ENCODE measurements around the gene FFAR2. TPM values are rescaled to one million over a fixed set of nuclear protein-coding genes. Genes with fewer than 3 reads are reported as not detected.
"Not testable (repeated sequence)": the region's sequence is repeated elsewhere in the genome, so short reads cannot be mapped to it uniquely, and the experiment has no call there.

The FFAR2 gene
- total and polyA plus RNA-seq, 4 donors, result 0.25 to 0.84 (median 0.47) TPM

DNA sequence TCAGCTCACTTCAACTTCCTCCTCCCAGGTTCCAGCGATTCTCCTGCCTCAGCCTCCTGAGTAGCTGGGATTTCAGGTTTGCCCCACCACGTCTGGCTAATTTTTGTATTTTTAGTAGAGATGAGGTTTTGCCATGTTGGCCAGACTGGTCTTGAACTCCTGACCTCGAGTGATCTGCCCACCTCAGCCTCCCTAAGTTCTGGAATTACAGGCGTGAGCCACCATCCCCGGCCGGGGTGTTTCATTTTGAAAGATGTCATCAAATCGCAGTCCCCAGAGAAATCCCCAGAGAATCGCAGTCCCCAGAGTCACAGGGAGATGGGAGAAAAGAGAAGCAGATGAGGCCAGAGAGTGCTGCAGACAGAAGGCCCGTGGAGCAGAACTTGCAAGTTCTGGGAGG lies 46.6 kb upstream of the FFAR2 start:
- not testable (repeated sequence) for H3K9ac ChIP-seq (ENCODE audit: low read depth in 1 of 2, low read length in 2 of 2); H3K27me3 ChIP-seq (ENCODE audit: control insufficient read depth in 4 of 4, insufficient read depth in 4 of 4, low read length in 3 of 4); DNase-seq (ENCODE audit: low spot score)

DNA sequence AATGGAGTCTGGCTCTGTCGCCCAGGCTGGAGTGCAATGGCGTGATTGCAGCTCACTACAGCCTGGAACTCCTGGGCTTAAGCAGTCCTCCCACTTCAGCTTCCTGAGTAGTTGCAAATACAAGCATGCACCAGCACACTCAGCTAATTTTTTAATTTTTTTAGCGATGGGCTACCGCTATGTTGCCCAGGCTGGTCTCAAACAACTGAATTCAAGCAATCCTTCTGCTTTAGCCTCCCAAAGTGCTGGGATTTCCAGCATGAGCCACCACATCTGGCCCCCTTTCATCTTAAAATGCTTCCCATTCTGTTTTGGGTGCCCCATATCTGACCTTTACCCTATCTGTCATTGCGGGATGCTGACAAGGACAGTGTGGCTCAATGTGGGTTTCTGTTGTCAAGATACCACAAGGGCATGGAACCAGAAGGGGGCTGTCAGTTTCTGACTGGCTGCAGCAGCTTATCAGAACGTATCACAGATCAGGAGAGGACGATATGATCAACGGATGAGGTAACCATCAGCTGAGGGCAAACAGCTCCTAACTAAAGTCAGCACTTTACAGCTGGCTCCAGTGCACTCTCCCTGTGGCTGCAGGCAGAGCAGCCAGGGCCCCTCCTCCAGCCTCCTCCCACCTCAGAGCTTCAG lies 44.8 kb upstream of the FFAR2 start:
- no peak overlapping the region for H3K4me3 ChIP-seq (ENCODE audit: low read depth in 1 of 3, low read length in 3 of 3)
- no peak for DNase-seq (ENCODE audit: low spot score)
- H3K27me3 ChIP-seq (ENCODE audit: control insufficient read depth in 4 of 4, insufficient read depth in 4 of 4, low read length in 3 of 4), result peaks cover 0 to 2% (median 0%) of the 10 kb centered on the region in 4 donors
- H3K27ac ChIP-seq (ENCODE audit: low read depth in 1 of 2, low read length in 2 of 2), result no peak overlapping the region
- H3K4me1 ChIP-seq (ENCODE audit: control insufficient read depth in 4 of 4, insufficient read depth in 4 of 4, low read length in 3 of 4), result no peaks in the 10 kb centered on the region
- H3K9me3 ChIP-seq (ENCODE audit: control insufficient read depth in 4 of 4, low read length in 3 of 4), result no peaks in the 10 kb centered on the region
- no peak overlapping the region for H3K9ac ChIP-seq (ENCODE audit: low read depth in 1 of 2, low read length in 2 of 2)
- TF ChIP-seq FOXA2 (IDR thresholded peaks at IDR 0.05), result no peak
- no peak for TF ChIP-seq HNF4G (IDR thresholded peaks at IDR 0.05)
- no peak for TF ChIP-seq YY1 (IDR thresholded peaks at IDR 0.05)
- TF ChIP-seq RXRA (IDR thresholded peaks at IDR 0.05), result no peak
- no peak for TF ChIP-seq RAD21 (IDR thresholded peaks at IDR 0.05)
- TF ChIP-seq JUND (IDR thresholded peaks at IDR 0.05), result no peak
- TF ChIP-seq, protein P1, sequence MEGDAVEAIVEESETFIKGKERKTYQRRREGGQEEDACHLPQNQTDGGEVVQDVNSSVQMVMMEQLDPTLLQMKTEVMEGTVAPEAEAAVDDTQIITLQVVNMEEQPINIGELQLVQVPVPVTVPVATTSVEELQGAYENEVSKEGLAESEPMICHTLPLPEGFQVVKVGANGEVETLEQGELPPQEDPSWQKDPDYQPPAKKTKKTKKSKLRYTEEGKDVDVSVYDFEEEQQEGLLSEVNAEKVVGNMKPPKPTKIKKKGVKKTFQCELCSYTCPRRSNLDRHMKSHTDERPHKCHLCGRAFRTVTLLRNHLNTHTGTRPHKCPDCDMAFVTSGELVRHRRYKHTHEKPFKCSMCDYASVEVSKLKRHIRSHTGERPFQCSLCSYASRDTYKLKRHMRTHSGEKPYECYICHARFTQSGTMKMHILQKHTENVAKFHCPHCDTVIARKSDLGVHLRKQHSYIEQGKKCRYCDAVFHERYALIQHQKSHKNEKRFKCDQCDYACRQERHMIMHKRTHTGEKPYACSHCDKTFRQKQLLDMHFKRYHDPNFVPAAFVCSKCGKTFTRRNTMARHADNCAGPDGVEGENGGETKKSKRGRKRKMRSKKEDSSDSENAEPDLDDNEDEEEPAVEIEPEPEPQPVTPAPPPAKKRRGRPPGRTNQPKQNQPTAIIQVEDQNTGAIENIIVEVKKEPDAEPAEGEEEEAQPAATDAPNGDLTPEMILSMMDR (IDR thresholded peaks at IDR 0.05; ENCODE audit: low read depth, low read length, missing input control), result no peak
- TF ChIP-seq TAF1 (conservative IDR thresholded peaks at IDR 0.05), result no peak
- TF ChIP-seq REST (IDR thresholded peaks at IDR 0.05), result no peak
- no peak for TF ChIP-seq GABPA (IDR thresholded peaks at IDR 0.05 in 1 of 2, conservative IDR thresholded peaks at IDR 0.05 in 1 of 2)
- TF ChIP-seq, protein P2, sequence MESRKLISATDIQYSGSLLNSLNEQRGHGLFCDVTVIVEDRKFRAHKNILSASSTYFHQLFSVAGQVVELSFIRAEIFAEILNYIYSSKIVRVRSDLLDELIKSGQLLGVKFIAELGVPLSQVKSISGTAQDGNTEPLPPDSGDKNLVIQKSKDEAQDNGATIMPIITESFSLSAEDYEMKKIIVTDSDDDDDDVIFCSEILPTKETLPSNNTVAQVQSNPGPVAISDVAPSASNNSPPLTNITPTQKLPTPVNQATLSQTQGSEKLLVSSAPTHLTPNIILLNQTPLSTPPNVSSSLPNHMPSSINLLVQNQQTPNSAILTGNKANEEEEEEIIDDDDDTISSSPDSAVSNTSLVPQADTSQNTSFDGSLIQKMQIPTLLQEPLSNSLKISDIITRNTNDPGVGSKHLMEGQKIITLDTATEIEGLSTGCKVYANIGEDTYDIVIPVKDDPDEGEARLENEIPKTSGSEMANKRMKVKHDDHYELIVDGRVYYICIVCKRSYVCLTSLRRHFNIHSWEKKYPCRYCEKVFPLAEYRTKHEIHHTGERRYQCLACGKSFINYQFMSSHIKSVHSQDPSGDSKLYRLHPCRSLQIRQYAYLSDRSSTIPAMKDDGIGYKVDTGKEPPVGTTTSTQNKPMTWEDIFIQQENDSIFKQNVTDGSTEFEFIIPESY (IDR thresholded peaks at IDR 0.05), result no peak
- TF ChIP-seq MAX (IDR thresholded peaks at IDR 0.05), result no peak
- no peak for TF ChIP-seq ATF3 (IDR thresholded peaks at IDR 0.05)
- no peak for TF ChIP-seq EGR1 (IDR thresholded peaks at IDR 0.05; ENCODE audit: low read depth in 2 of 2)
- no peak for TF ChIP-seq FOXA1 (IDR thresholded peaks at IDR 0.05)
- no peak for TF ChIP-seq NR2F2 (IDR thresholded peaks at IDR 0.05)
- TF ChIP-seq HNF4A (conservative IDR thresholded peaks at IDR 0.05), result no peak
- no peak for TF ChIP-seq SP1 (IDR thresholded peaks at IDR 0.05)
- no peaks in the 10 kb centered on the region for H3K36me3 ChIP-seq (ENCODE audit: control insufficient read depth in 4 of 4, insufficient read depth in 3 of 4, low read depth in 1 of 4, low read length in 3 of 4)
- 86% methylated on average over 8 of the region's 8 CpGs for WGBS

More for the DNA sequence above, 46.6 kb upstream of the FFAR2 start:
- H3K27ac ChIP-seq (ENCODE audit: low read depth in 1 of 2, low read length in 2 of 2); H3K36me3 ChIP-seq (ENCODE audit: control insufficient read depth in 4 of 4, insufficient read depth in 3 of 4, low read depth in 1 of 4, low read length in 3 of 4); H3K4me3 ChIP-seq (ENCODE audit: low read depth in 1 of 3, low read length in 3 of 3); H3K4me1 ChIP-seq (ENCODE audit: control insufficient read depth in 4 of 4, insufficient read depth in 4 of 4, low read length in 3 of 4); H3K9me3 ChIP-seq (ENCODE audit: control insufficient read depth in 4 of 4, low read length in 3 of 4): not testable (repeated sequence)
- 88% methylated on average over 9 of the region's 9 CpGs for WGBS
